Endothelial cell of hepatic sinusoid (primary cell): Measurements from ENCODE around the gene ZIC1.

Experiments used
- in situ Hi-C: cut with HindIII; loops from 2 replicates; pipeline ENCODE4 v1.10.0; 2017; ENCODE audit warnings: low sequenced_read_pairs

The ZIC1 gene

GRCh38 chr3:147379651-147380050 lies 29.5 kb upstream of the ZIC1 start:
- in situ Hi-C loops, result no loop called here

DNA sequence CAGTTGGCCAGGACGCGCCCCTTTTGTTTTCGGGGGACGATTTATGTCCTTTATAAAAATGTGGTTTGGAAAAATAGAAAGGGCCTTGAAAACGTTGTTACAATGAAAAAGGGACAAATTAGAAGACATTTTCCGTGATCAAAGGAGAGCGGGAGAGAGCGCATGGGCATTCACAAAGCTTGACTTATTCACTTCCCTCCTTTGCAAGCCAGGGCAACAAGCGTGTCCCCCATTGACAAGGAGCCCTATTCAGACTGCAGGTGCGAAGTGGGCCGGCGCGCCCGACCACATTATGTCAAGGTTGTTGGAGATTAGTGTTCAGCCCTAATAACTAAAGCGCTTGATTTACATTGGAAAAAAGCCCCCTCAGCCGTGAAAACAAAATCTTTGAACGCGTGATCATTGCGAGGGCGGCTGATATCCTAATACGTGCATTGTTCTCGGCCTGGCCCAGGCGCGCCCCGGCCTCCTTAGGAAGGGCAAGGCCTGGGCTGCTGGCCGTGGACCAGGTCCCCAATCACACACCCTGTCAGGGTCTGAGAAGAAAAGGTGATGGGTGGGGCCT lies 28.7 kb upstream of the ZIC1 start:
- in situ Hi-C loops, result no loop called here

DNA sequence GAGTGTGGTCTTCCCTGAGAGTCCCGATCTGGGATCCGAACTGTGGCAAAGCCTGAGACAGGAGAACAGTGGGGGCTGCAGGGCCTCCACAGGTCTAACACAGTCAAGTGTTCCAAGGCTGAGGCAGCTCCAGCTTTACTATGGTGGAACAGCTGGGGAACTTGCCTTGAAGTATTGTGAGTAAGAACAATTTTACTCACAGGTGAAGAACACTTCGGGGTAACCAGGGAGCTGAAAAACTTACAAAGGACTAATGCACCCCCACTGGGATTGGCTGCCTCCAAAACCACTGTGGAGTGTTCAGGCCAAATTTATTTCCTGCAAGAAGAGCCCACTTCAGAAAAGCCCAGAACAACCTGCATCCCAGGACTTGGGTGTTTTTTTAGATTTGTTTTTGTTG lies 28.2 kb upstream of the ZIC1 start:
- in situ Hi-C loops, result no loop called here

- in situ Hi-C loops, result no loop called here
These were observed 27.6 kb upstream of the ZIC1 start for GRCh38 chr3:147381596-147381995.

GRCh38 chr3:147383617-147384016 lies 25.5 kb upstream of the ZIC1 start:
- in situ Hi-C loops, result no loop called here

GRCh38 chr3:147384210-147385058 lies 24.7 kb upstream of the ZIC1 start:
- in situ Hi-C loops, result no loop called here

- in situ Hi-C loops, result no loop called here
These were observed 23.8 kb upstream of the ZIC1 start for GRCh38 chr3:147385059-147386012.

DNA sequence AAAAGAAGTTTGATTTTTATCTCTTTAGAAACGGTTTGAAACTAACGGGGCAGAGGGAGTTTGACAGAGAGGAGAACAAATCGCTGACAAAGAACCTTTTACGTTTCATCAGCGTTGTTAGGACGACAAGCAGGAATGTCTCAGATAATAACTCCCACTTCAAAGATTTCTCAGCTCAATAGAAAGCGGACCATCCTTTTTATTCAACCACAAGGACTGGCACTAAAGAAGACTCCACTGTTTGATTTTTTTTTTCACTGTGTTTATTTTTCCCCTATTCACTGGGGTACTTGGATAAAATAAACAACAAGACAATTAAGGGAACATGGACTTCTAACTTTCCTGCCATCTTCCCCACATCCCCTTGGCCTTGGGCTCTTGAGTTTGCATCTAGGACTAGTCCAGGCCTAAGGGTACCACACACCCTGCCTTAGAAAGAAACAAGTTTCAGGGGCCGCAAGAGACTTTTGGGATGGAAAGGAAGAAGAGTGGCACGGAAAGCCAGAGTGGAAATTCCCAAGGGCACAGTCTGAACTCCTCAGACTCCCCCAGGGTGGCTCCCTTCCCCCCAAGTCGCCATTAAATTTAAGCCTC lies 21.8 kb upstream of the ZIC1 start:
- in situ Hi-C loops, result no loop called here

GRCh38 chr3:147387885-147388699 lies 21.1 kb upstream of the ZIC1 start:
- in situ Hi-C loops, result no loop called here

DNA sequence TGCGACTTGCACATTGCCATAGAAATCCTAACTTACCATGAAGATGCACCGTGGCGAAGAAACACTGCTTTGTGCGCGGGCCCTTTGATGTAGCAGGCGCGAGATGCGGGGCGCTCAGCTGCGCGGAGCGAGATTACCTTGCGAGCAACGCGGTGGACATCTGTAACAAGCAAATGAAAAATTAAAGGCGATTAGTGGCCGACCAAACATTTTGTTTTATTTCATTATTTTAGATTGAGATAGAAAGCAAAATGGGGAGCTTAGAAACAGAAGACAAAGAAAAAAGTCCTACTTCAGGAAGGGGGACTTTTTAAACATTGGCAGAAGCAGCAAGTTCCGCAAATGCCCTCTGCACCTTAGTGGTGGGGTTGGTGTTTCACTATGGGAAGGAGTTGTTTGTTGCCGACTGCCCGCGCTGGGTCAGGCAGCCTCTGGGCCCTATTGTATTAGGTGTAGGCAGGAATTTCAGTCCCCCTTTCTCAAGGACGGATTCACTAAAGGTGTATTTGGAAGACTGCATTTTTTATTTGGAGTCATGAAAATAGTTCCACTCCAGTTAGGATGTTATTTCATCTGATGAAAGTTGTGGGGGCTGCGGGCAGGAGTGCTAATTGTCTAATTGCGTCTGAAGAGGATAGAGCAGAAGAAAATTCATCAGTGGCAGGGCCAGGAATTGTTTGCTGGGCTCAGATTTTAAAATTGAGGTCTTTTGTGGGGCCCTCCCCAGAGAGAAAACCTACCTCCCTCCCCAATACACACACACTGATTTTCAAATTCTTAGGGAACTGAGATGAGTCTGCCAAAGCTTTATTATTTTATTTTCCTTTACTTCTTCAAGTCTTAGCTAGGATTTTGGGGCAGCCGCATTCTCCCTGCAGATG lies 20.2 kb upstream of the ZIC1 start:
- in situ Hi-C loops, result no loop called here

- in situ Hi-C loops, result no loop called here
These were observed 19.4 kb upstream of the ZIC1 start for GRCh38 chr3:147389717-147390116.

- in situ Hi-C loops, result no loop called here
These were observed 18.3 kb upstream of the ZIC1 start for GRCh38 chr3:147390589-147391569.

DNA sequence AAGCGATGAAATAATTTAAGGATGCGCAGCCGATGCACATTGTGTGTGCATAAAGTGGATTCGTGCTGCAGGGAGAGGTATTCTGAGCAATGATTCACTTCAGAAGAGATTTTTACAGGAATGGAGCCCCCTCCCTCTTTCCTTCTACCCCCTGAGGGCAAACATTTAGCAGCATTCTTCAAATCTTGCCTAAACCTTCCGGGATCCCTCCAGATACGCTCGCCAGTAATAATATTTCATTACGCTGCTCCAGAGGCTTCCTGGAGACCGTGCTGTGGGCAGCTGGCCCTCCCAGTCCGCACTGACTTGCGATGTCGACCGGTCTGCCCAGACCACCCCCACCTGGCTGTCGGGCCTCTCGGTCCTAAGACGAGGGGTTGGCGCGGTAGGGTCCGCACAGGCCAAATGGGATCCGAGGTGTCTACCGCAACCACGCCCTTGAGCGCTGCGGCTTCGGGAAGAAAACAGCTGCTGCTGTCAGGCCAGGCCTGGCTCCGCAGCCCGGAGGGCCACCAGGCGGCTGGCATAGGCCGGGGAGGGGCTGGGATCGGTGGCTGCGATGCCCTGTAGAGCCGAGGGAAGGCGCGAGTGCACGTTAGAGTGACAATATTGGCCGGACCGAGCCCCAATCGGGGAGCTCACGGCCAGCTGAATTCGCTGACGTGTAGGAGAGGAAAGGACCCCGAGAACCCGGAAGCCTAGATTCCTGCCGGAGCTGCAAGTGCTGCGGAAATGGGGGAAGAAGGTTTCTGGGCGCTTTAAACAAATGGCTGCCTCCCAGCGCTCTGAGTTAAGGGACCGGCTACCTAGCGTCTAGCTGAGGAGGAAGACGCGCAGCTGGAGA lies 17.2 kb upstream of the ZIC1 start:
- in situ Hi-C loops, result no loop called here

- in situ Hi-C loops, result no loop called here
These were observed 16.6 kb upstream of the ZIC1 start for GRCh38 chr3:147392625-147392946.

- in situ Hi-C loops, result no loop called here
These were observed 15.8 kb upstream of the ZIC1 start for GRCh38 chr3:147393261-147393942.

GRCh38 chr3:147393943-147394883 lies 15.0 kb upstream of the ZIC1 start:
- in situ Hi-C loops, result no loop called here
